ENCODE results near the gene NAT8L. TPM values are rescaled to one million over a fixed set of nuclear protein-coding genes. Genes with fewer than 3 reads are reported as not detected.
"Not testable (repeated sequence)": the region's sequence is repeated elsewhere in the genome, so short reads cannot be mapped to it uniquely, and the experiment has no call there.

Gene NAT8L
- total RNA-seq, 1 experiment from 2014 or later = 9.2 TPM

GRCh38 chr4:2025817-2026216 is 33.3 kb upstream of the NAT8L start:
- ATAC-seq (no peak), DNase-seq (ENCODE audit: low read depth, low spot score) (no peak)
- no peaks in the 10 kb centered on the region for H3K79me2 ChIP-seq (ENCODE audit: insufficient read depth, low read length)
- POLR2A ChIA-PET = no interaction called here
- H3K27ac ChIP-seq (ENCODE audit: low read depth, low read length) = no peak overlapping the region
- H2AFZ ChIP-seq (ENCODE audit: low read depth, low read length, poor library complexity, severe bottlenecking) = no peak overlapping the region
- RAD21 ChIA-PET (ENCODE audit: low non-redundant PET in 1 of 2, low total read pairs in 2 of 2, uncharacterized antibody in 2 of 2, unreplicated experiment in 2 of 2) = no interaction called here
- H3K9me3 ChIP-seq (ENCODE audit: control insufficient read depth in 1 of 2, insufficient read depth in 1 of 2, low read depth in 1 of 2, low read length in 2 of 2) = no peaks in the 10 kb centered on the region; a peak in 1 of 4 replicates
- no peaks in the 10 kb centered on the region for H3K27me3 ChIP-seq (ENCODE audit: insufficient read depth, low read length)
- no peak overlapping the region for H3K9ac ChIP-seq (ENCODE audit: low read length)
- intact Hi-C loops (cut with micrococcal nuclease) = no loop called here
- no peaks in the 10 kb centered on the region for H3K9me2 ChIP-seq (ENCODE audit: insufficient read depth)
- no peaks in the 10 kb centered on the region for H3K36me3 ChIP-seq (ENCODE audit: control insufficient read depth in 1 of 2, insufficient read depth in 2 of 2, low read length in 2 of 2)
- no peaks in the 10 kb centered on the region for H4K20me1 ChIP-seq (ENCODE audit: insufficient read depth)
- no peak overlapping the region for H3K4me3 ChIP-seq (replicated peaks in 1 of 2; ENCODE audit: low read depth in 1 of 2, low read length in 2 of 2)
- CTCF ChIA-PET = no interaction called here
- no peak overlapping the region for H3K4me2 ChIP-seq (ENCODE audit: low read length)
- BruUV-seq (replicated peaks) = no TSS peak
- no peak for TF ChIP-seq JUND (IDR thresholded peaks at IDR 0.05)
- TF ChIP-seq FOSL1 (IDR thresholded peaks at IDR 0.05; ENCODE audit: low read depth) = no peak
- TF ChIP-seq MAX (IDR thresholded peaks at IDR 0.05) = no peak
- TF ChIP-seq RAD21 (IDR thresholded peaks at IDR 0.05; ENCODE audit: low read depth) = no peak
- no peak for TF ChIP-seq TCF7L2 (IDR thresholded peaks at IDR 0.05; ENCODE audit: borderline replicate concordance, extremely low read depth, insufficient read depth, insufficient read length)
- no peak for TF ChIP-seq SRF (IDR thresholded peaks at IDR 0.05; ENCODE audit: low read depth)
- TF ChIP-seq EGR1 (IDR thresholded peaks at IDR 0.05; ENCODE audit: low read depth) = no peak
- no peak for TF ChIP-seq EZH2phosphoT487 (IDR thresholded peaks at IDR 0.05; ENCODE audit: borderline replicate concordance)
- TF ChIP-seq ZNF274 (IDR thresholded peaks at IDR 0.05; ENCODE audit: low read depth, low read length) = no peak
- TF ChIP-seq ATF3 (IDR thresholded peaks at IDR 0.05) = no peak
- no peak for TF ChIP-seq YY1 (IDR thresholded peaks at IDR 0.05; ENCODE audit: extremely low read depth, insufficient replicate concordance, low read depth, low read length)
- TF ChIP-seq SIN3A (IDR thresholded peaks at IDR 0.05; ENCODE audit: low read depth) = no peak
- TF ChIP-seq REST (IDR thresholded peaks at IDR 0.05; ENCODE audit: low read depth) = no peak
- no peak for TF ChIP-seq POLR2A (IDR thresholded peaks at IDR 0.05; ENCODE audit: borderline replicate concordance, extremely low read depth, insufficient read depth, insufficient read length)
- TF ChIP-seq POLR2AphosphoS5 (IDR thresholded peaks at IDR 0.05; ENCODE audit: low read depth, low read length) = no peak
- no peak for TF ChIP-seq ELF1 (IDR thresholded peaks at IDR 0.05; ENCODE audit: borderline replicate concordance, low read depth)
- no peak for TF ChIP-seq CBX3 (IDR thresholded peaks at IDR 0.05; ENCODE audit: low read depth)
- no peaks in the 10 kb centered on the region for H3K4me1 ChIP-seq (ENCODE audit: control insufficient read depth in 1 of 2, insufficient read depth in 2 of 2, low read length in 2 of 2)

GRCh38 chr4:2027120-2027519 is 32.0 kb upstream of the NAT8L start:
- ATAC-seq; H3K9ac ChIP-seq (ENCODE audit: low read length); H3K4me2 ChIP-seq (ENCODE audit: low read length); H4K20me1 ChIP-seq (ENCODE audit: insufficient read depth); H3K27ac ChIP-seq (ENCODE audit: low read depth, low read length); H3K27me3 ChIP-seq (ENCODE audit: insufficient read depth, low read length); intact Hi-C loops (cut with micrococcal nuclease); RAD21 ChIA-PET (ENCODE audit: low non-redundant PET in 1 of 2, low total read pairs in 2 of 2, uncharacterized antibody in 2 of 2, unreplicated experiment in 2 of 2); H3K4me3 ChIP-seq (replicated peaks in 1 of 2; ENCODE audit: low read depth in 1 of 2, low read length in 2 of 2); BruUV-seq (replicated peaks); H2AFZ ChIP-seq (ENCODE audit: low read depth, low read length, poor library complexity, severe bottlenecking); H3K9me2 ChIP-seq (ENCODE audit: insufficient read depth); H3K79me2 ChIP-seq (ENCODE audit: insufficient read depth, low read length); DNase-seq (ENCODE audit: low read depth, low spot score); H3K9me3 ChIP-seq (ENCODE audit: control insufficient read depth in 1 of 2, insufficient read depth in 1 of 2, low read depth in 1 of 2, low read length in 2 of 2); CTCF ChIA-PET; POLR2A ChIA-PET; H3K4me1 ChIP-seq (ENCODE audit: control insufficient read depth in 1 of 2, insufficient read depth in 2 of 2, low read length in 2 of 2); H3K36me3 ChIP-seq (ENCODE audit: control insufficient read depth in 1 of 2, insufficient read depth in 2 of 2, low read length in 2 of 2): not testable (repeated sequence)
